Activated T-cell treated with anti-CD3 and anti-CD28 coated beads for 48 hours (primary cell): ENCODE data around the gene OPRL1.

ENCODE experiments used
- DNase-seq: peaks from one replicate; pipeline ENCODE4 v3.0.0-alpha.2; 2020; ENCODE audit warnings: low read depth

The OPRL1 gene

DNA sequence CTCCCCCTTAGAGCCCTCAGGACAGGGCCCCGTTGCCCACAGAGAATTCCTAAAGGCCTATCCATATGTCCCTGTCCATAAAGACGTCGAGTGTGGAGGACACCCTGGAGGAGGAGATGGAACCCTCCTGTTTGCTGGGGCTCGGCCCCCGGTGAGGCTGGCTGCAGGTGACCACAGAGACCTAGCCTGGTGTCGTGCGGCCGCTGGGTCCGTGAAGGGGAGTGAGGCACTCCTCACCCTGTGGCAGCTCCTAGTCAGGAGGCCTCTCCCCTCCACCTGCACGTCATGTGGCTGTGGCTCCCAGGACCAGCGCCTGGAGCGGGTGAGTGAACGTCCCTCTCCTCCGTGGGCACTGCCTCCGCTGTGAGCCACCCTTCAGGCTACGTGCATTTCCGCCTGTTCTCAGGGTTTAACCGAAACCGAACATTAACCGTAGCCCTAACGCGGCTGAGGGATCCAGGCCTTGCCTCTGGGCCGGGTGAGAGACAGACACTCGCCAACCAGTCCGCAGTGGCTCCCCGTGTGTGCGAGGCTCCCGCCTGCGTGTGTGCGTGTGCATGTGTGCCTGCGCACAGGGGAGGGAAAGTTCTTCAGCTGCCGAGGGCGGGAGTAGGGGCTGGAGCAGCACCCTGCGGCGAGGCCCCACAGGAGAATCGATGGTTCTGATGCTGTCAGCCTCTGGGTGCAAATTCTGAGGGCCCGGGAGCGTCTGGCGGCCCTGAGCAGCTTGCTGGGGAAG lies 22.8 kb upstream of the OPRL1 start:
- no peak for DNase-seq

DNA sequence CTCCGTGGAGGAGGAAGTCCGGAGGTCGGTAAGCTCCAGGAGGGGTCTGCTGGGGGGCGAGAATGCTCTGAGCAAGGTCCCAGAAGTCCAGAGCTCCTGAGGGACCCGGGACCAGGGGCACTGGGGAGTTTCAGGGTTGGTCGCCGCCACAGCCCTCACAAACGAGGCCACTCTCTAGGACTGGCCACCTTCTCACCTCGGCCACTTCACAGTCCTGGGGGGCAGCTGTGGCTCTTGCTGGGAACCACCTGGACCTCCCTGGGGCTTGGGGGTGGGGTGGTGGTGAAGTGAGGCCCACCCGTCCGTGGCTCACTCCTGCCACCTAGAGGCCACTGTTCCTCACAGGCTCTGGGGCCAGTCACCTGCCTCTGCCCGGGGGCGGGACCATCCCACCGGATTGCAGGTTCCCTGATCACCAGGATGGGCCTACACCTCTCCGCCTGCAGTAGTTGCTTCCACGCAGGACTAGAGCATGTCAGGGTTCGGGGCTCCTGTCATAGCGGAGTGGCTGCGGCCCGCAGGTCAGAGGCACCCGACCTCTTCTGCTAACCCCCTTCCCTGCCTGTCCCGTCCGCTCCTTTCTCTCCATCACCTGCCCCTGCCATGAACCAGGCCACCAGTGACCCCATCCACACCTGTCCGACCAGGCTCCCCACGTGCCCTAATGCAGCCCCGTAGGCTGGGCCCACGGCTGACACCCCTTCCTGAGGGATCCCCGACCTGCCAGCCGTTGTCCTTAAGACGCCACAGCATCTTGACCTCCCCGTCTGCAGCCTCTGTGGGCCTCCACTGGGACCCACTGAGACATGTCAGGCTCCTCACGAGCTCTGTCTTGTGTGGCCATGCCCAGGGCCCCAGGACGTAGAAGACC lies 22.0 kb upstream of the OPRL1 start:
- peak; percentile 82 for DNase-seq

DNA sequence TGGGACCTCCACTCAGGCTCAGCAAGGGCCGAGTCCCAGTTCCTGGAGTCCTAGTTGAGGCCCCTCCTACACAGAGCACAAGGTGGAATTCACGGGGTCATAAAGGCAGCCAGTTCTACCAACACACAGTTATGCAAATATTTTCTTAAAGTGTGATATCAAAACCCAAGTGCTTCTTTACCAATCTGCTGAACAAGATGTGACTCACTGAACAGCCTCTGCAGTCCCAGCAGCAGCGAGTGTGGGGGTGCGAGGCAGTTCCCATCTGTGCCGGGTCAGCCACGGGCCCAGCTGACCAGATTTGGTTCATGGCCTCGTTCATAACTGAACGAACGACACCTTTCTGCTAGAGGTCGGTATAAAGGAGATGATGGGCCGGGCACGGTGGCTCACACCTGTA lies 21.3 kb upstream of the OPRL1 start:
- DNase-seq: no peak

DNA sequence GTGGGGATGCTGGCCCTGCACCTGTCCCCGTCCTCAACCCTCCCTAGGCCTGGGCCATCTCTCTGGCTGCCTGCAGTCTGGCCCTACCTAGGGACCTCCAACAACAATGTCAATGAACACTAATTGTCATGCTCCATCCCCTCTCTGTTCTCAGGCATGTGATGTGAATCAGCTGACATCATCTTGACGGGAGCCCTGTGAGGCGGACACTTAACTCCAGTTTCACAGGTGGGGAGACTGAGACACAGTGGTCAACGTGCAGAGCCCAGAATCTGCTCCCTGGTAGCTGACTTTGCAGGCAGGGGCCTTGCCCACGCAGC lies 17.6 kb upstream of the OPRL1 start:
- DNase-seq: no peak

- peak; percentile 93 for DNase-seq
These were observed 17.1 kb upstream of the OPRL1 start, which contains the start of gene TCEA2 for GRCh38 chr20:64062596-64063388. TCEA2 (plus strand) TSS chr20:64063198; CDS start chr20:64063313, 115 bp downstream.

- no peak for DNase-seq
These were observed 16.3 kb upstream of the OPRL1 start for GRCh38 chr20:64063389-64064144.

GRCh38 chr20:64064145-64064698 lies 15.7 kb upstream of the OPRL1 start:
- no peak for DNase-seq

DNA sequence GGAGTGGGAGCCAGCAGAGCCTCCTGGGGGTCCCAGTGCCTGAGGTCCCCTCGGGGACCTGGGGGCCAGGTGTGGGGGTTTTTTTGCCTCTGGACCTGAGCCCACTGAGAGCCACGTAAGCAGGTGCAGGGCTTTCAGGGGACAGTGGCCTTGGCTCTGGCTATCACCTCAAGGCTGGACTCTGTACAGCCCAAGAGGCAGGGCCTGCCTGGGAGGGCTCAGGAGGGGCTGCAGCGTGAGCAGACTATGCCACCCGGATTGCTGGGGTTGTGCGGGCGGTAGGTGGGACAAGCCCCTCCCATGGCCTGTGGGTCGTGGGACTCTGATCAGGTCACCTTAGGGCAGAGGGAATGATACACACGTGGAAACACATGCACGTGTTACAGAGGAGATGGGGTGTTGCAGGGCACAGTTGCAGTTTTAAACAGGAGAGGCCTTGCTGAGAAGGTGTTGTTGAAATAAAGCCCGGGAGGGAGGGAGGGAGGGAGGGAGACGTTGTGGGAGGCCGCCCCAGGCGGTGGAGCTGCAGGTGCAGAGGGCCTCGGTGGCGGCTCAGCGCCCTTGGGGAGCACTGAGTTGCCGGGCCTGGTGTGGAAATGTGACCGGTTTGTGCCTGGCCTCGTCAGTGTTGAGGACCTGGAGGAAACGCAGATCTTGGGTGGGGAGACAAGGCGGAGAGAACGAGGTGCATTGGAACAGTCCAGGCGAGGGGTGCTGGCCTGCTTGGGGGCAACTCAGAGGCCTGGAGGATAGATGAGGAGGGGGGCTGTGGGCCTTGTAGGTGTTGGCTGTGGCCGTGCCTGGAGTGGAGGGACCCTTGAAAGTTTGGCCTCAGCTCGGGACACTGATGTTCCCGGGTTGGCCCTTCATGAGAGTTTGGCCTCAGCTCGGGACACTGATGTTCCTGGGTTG lies 14.6 kb upstream of the OPRL1 start:
- no peak for DNase-seq

DNA sequence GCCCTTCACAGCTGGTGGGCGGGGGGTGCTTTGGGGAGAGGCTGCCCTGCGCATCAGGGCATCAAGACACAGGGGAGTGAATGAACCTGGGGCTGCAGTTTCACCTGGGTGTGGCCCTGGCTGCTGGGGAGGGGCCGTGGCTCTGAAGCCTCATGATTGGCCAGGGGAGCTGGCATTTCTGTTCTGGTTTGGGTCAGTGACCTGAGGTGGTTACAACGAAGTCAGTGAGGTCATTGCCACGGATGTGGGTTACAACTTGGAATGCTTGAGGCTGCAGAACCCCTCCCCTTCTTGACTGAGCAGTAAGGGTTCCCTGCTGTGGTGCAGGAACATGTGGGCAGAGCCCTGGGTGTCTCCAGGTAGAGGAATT lies 13.9 kb upstream of the OPRL1 start:
- peak; percentile 61 for DNase-seq

GRCh38 chr20:64067005-64067632 lies 12.8 kb upstream of the OPRL1 start:
- DNase-seq: no peak

GRCh38 chr20:64067733-64068307 lies 12.1 kb upstream of the OPRL1 start:
- DNase-seq: no peak

GRCh38 chr20:64068386-64069208 lies 11.3 kb upstream of the OPRL1 start:
- DNase-seq: no peak

DNA sequence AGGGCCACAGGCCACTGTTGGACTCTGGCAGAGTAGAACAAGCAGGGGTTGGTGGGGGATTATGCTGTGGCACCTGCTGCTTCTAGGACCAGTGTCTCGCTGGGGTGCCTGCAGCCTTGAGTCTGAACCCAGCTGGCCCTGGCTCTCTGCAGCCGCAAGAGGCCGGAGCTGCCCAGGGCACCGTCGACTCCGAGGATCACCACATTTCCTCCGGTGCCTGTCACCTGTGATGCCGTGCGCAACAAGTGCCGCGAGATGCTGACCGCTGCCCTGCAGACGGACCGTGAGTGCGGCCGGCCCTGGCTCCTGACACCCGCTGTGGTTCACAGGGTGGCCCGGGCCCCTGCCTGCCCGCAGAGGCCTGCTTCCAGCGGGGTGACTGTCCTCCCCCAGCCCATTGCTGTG lies 10.7 kb upstream of the OPRL1 start:
- no peak for DNase-seq

DNA sequence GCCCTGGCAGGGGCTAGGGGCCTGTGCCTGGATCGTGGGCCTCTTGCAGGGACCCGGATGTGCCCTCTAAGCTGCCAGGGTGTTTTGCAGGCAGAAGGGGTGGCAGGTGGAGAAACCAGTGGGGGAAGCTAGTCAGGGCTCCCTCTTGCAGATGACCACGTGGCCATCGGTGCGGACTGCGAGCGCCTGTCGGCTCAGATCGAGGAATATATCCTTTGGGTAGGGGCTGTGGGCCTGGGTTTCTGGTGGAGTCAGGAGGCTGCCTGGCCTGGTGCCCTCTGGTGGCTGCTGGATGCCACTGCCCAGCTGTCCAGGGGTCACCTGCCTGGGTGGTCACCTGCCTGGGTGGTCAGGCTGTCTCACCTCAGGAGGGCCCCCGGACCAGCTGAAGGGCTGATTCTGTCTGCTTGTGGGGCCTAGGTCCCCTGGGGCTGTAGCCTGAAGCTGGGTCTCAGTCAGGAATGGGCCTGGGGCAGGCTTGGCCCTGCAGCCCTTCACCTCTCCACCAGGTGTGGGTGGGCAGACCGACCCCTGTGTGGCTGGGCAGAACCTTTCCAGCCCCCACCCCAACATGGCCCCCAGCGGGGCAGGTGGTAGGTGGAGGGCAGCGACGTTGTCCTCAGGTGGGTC lies 10.2 kb upstream of the OPRL1 start:
- no peak for DNase-seq

- no peak for DNase-seq
These were observed 9.5 kb upstream of the OPRL1 start for GRCh38 chr20:64070244-64070993.

GRCh38 chr20:64071341-64072332 lies 8.2 kb upstream of the OPRL1 start:
- no peak for DNase-seq
